BJ (cell line): ENCODE data around the gene ALDH1A1. TPM values are rescaled to one million over a fixed set of nuclear protein-coding genes. Genes with fewer than 3 reads are reported as not detected.

Experiments used
- CTCF ChIA-PET: fragments of 350-600 bp; formaldehyde crosslinking; extraction: SDS; loops from one replicate; lab custom pipeline; 2021; ENCODE audit warnings: antibody characterized with exemption, inconsistent platforms; lab: Yijun Ruan, JAX
- POLR2A ChIA-PET: fragments of 300-600 bp; sonication (Branson Sonifier 250); formaldehyde crosslinking; extraction: SDS; loops from one replicate; lab custom pipeline; 2021; ENCODE audit warnings: antibody characterized with exemption; lab: Charles Lee
- DNase-seq: peaks from one replicate; pipeline ENCODE4 v3.0.0-alpha.2; 2011; ENCODE audit warnings: low read depth
- H3K27me3 ChIP-seq: 2 replicates; pipeline ENCODE4 v1.6.0; 2011; ENCODE audit warnings: low read length; ENCODE audit not compliant: control insufficient read depth, insufficient read depth
- H3K36me3 ChIP-seq: 2 replicates; pipeline ENCODE4 v1.5.1; 2011; ENCODE audit warnings: low read length; ENCODE audit not compliant: control insufficient read depth, insufficient read depth
- H3K4me3 ChIP-seq: 2 replicates; pipeline ENCODE4 v1.5.1; 2011; ENCODE audit warnings: low read depth, mild to moderate bottlenecking, control low read depth, low read length
- CTCF ChIP-seq: IDR thresholded peaks from 2 replicates; pipeline ENCODE4 v1.5.1; 2011; ENCODE audit warnings: low read depth, mild to moderate bottlenecking, control low read depth, inconsistent platforms, low read length, moderate library complexity; ENCODE audit not compliant: insufficient read depth
- polyA plus RNA-seq: library from polyadenylated mRNA; depleted of rRNA; stranded (reverse); fragments of >200 nt; gene quantifications from 2 replicates; pipeline ENCODE4 v1.2.3, GENCODE V29; 2011

Gene ALDH1A1
- polyA plus RNA-seq, 1 experiment, result 247 TPM

GRCh38 chr9:72903103-72903502 is 49.8 kb downstream of the ALDH1A1 start:
- no peak for TF ChIP-seq CTCF
- DNase-seq, result no peak
- ChIA-PET POLR2A (no interaction called here), CTCF (no interaction called here)
- peaks cover 6% of the 10 kb centered on the region for H3K36me3 ChIP-seq
- H3K4me3 ChIP-seq, result no peak overlapping the region
- no peaks in the 10 kb centered on the region for H3K27me3 ChIP-seq

GRCh38 chr9:72902268-72902667 is 50.6 kb downstream of the ALDH1A1 start:
- Histone ChIP-seq H3K27me3 (no peaks in the 10 kb centered on the region), H3K4me3 (no peak overlapping the region), H3K36me3 (peaks cover 6% of the 10 kb centered on the region)
- no peak for TF ChIP-seq CTCF
- POLR2A ChIA-PET, result interaction anchor here (0.8 kb wide), 1 partner anchor 270 kb away, joined by 3 read pairs; no protein-coding TSS in a partner anchor
- CTCF ChIA-PET, result no interaction called here
- no peak for DNase-seq

- Histone ChIP-seq H3K27me3 (no peaks in the 10 kb centered on the region), H3K4me3 (no peak overlapping the region), H3K36me3 (peaks cover 6% of the 10 kb centered on the region)
- no peak for TF ChIP-seq CTCF
- ChIA-PET POLR2A (no interaction called here), CTCF (interaction anchor here (0.6 kb wide), 2 partner anchors 358 to 528 kb away, joined by 3 read pairs; no protein-coding TSS in a partner anchor)
- no peak for DNase-seq
These were observed 52.9 kb downstream of the ALDH1A1 start for GRCh38 chr9:72899734-72900477.

GRCh38 chr9:72898784-72899733 is 53.8 kb downstream of the ALDH1A1 start:
- H3K27me3 ChIP-seq, result no peaks in the 10 kb centered on the region
- no peak for DNase-seq
- TF ChIP-seq CTCF, result no peak
- H3K4me3 ChIP-seq, result no peak overlapping the region
- ChIA-PET POLR2A (no interaction called here), CTCF (interaction anchor here (0.6 kb wide), 1 partner anchor 528 kb away, joined by 3 read pairs; no protein-coding TSS in a partner anchor)
- H3K36me3 ChIP-seq, result peaks cover 6% of the 10 kb centered on the region

- CTCF ChIA-PET, result no interaction called here
- POLR2A ChIA-PET, result no interaction called here
- TF ChIP-seq CTCF, result no peak
- peaks cover 3% of the 10 kb centered on the region for H3K36me3 ChIP-seq
- no peak overlapping the region for H3K4me3 ChIP-seq
- no peak for DNase-seq
- H3K27me3 ChIP-seq, result no peaks in the 10 kb centered on the region
These were observed 54.5 kb downstream of the ALDH1A1 start for GRCh38 chr9:72898360-72898759.
